ENCODE results near the gene NFE2L1. TPM values are rescaled to one million over a fixed set of nuclear protein-coding genes. Genes with fewer than 3 reads are reported as not detected.

Gene NFE2L1
- total RNA-seq, 4 donors from 2014 or later, result 173 to 242 (median 211) TPM

- Histone ChIP-seq H3K4me1 (peaks cover 0 to 17% (median 9%) of the 10 kb centered on the region in 4 donors), H3K27ac (peak overlapping the region; percentile 46 to 63 (median 52)), H3K9me3 (no peaks in the 10 kb centered on the region), H3K4me3 (no peak overlapping the region), H3K27me3 (no peaks in the 10 kb centered on the region), H3K36me3 (no peaks in the 10 kb centered on the region)
- DNase-seq, result no peak
- intact Hi-C loops (cut with DNase I; ENCODE audit: low total_unique reads) (no loop called here), in situ Hi-C loops (cut with MboI; ENCODE audit: low pct_ligation_motif_present in 1 of 4, low pct_unique_long_range_greater_than_20kb in 1 of 4, low sequenced_read_pairs in 3 of 4) (no loop called here)
- TF ChIP-seq, protein P1, sequence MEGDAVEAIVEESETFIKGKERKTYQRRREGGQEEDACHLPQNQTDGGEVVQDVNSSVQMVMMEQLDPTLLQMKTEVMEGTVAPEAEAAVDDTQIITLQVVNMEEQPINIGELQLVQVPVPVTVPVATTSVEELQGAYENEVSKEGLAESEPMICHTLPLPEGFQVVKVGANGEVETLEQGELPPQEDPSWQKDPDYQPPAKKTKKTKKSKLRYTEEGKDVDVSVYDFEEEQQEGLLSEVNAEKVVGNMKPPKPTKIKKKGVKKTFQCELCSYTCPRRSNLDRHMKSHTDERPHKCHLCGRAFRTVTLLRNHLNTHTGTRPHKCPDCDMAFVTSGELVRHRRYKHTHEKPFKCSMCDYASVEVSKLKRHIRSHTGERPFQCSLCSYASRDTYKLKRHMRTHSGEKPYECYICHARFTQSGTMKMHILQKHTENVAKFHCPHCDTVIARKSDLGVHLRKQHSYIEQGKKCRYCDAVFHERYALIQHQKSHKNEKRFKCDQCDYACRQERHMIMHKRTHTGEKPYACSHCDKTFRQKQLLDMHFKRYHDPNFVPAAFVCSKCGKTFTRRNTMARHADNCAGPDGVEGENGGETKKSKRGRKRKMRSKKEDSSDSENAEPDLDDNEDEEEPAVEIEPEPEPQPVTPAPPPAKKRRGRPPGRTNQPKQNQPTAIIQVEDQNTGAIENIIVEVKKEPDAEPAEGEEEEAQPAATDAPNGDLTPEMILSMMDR (IDR thresholded peaks at IDR 0.05), result no peak
- TF ChIP-seq POLR2A (IDR thresholded peaks at IDR 0.05) (no peak), EP300 (IDR thresholded peaks at IDR 0.05; ENCODE audit: low read depth) (no peak), POLR2AphosphoS5 (IDR thresholded peaks at IDR 0.05) (no peak)
- 43 to 66% methylated on average over 4 of the region's 4 CpGs for WGBS, 2 donors (ENCODE audit: low coverage in 1 of 2)
Observed at GRCh38 chr17:48002266-48002915, 45.8 kb upstream of the NFE2L1 start.

- DNase-seq, result no peak
- 38 to 72% methylated on average over 1 to 7 of the region's 7 CpGs for WGBS, 2 donors (ENCODE audit: low coverage in 1 of 2)
Observed at GRCh38 chr17:48002916-48003416, 45.2 kb upstream of the NFE2L1 start.

DNA sequence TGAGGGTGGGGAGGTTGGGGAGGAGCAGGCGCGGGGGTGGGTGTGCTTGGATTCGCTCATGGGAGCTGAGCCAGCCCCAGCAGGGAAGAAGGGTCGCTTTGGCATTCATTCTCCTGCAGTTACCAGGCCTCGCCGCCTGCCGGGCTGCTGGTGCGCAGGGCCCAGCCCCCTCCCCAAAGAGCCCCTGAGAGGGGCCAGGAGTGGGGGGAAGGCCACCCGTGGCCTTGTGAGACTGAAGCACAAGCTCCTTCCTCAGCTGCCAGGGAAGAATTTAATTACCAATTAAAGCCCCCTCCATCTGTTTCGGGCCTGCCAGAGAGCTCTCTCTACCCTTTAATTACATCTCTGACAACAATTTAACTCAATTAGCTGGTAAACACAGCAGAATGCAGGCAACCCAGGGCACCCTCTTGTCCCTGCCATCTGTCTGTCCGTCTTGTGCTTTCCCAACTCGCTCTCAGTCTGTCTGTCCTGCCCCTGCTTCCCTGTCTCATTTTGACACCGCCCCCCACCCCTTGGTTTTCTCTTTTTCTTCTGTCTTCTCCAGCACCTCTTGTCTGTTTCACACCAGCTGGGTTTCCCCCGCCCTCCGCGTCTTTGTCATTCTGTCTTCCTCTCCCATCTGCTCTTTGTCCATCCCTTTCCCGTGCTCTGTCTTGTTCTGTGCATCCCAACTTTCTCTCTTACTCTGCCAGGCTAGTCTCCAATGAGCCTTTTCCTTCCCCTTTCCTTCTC, 44.6 kb upstream of the NFE2L1 start:
- intact Hi-C loops (cut with DNase I; ENCODE audit: low total_unique reads) (no loop called here), in situ Hi-C loops (cut with MboI; ENCODE audit: low pct_ligation_motif_present in 1 of 4, low pct_unique_long_range_greater_than_20kb in 1 of 4, low sequenced_read_pairs in 3 of 4) (no loop called here)
- WGBS, 2 donors (ENCODE audit: low coverage in 1 of 2), result 80 to 86% methylated on average over 7 to 17 of the region's 17 CpGs
- Histone ChIP-seq H3K27ac (peak overlapping the region in 2 of 4 donors; percentile 11 to 53), H3K4me3 (no peak overlapping the region), H3K9me3 (no peaks in the 10 kb centered on the region), H3K36me3 (no peaks in the 10 kb centered on the region), H3K27me3 (peaks cover 8% of the 10 kb centered on the region), H3K4me1 (peaks cover 0 to 17% (median 9%) of the 10 kb centered on the region in 4 donors)
- DNase-seq, result no peak
- TF ChIP-seq POLR2A (IDR thresholded peaks at IDR 0.05) (no peak), POLR2AphosphoS5 (IDR thresholded peaks at IDR 0.05) (no peak), EP300 (IDR thresholded peaks at IDR 0.05; ENCODE audit: low read depth) (no peak)
- TF ChIP-seq, protein P1 (IDR thresholded peaks at IDR 0.05), result no peak

More at GRCh38 chr17:48002916-48003416, 45.2 kb upstream of the NFE2L1 start:
- in situ Hi-C loops (cut with MboI; ENCODE audit: low pct_ligation_motif_present in 1 of 4, low pct_unique_long_range_greater_than_20kb in 1 of 4, low sequenced_read_pairs in 3 of 4) (no loop called here), intact Hi-C loops (cut with DNase I; ENCODE audit: low total_unique reads) (no loop called here)
- Histone ChIP-seq H3K27me3 (peaks cover 1% of the 10 kb centered on the region), H3K9me3 (no peaks in the 10 kb centered on the region), H3K4me1 (peaks cover 0 to 17% (median 9%) of the 10 kb centered on the region in 4 donors), H3K36me3 (no peaks in the 10 kb centered on the region), H3K27ac (peak overlapping the region in 3 of 4 donors; percentile 11 to 53 (median 52)), H3K4me3 (no peak overlapping the region)
- no peak for TF ChIP-seq POLR2AphosphoS5 (IDR thresholded peaks at IDR 0.05)
- no peak for TF ChIP-seq EP300 (IDR thresholded peaks at IDR 0.05; ENCODE audit: low read depth)
- TF ChIP-seq POLR2A (IDR thresholded peaks at IDR 0.05), result no peak
- TF ChIP-seq, protein P1 (IDR thresholded peaks at IDR 0.05), result no peak

GRCh38 chr17:48004983-48005382, 43.2 kb upstream of the NFE2L1 start:
- TF ChIP-seq POLR2A (IDR thresholded peaks at IDR 0.05) (no peak), EP300 (IDR thresholded peaks at IDR 0.05; ENCODE audit: low read depth) (no peak), POLR2AphosphoS5 (IDR thresholded peaks at IDR 0.05) (no peak)
- TF ChIP-seq, protein P1 (IDR thresholded peaks at IDR 0.05), result no peak
- in situ Hi-C loops (cut with MboI; ENCODE audit: low pct_ligation_motif_present in 1 of 4, low pct_unique_long_range_greater_than_20kb in 1 of 4, low sequenced_read_pairs in 3 of 4), result no loop called here

More at GRCh38 chr17:48004983-48005382, 43.2 kb upstream of the NFE2L1 start:
- Histone ChIP-seq H3K9me3 (no peaks in the 10 kb centered on the region), H3K4me3 (no peak overlapping the region), H3K27me3 (peaks cover 22% of the 10 kb centered on the region), H3K36me3 (no peaks in the 10 kb centered on the region), H3K4me1 (peaks cover 0 to 17% (median 9%) of the 10 kb centered on the region in 4 donors), H3K27ac (no peak overlapping the region)
- intact Hi-C loops (cut with DNase I; ENCODE audit: low total_unique reads), result no loop called here
- no peak for DNase-seq
- WGBS, 2 donors (ENCODE audit: low coverage in 1 of 2), result 47 to 68% methylated on average over 2 to 3 of the region's 3 CpGs
